ENCODE data around the gene CENPVL2.
A peak's percentile ranks its signal among the peaks of the same experiment; 100 is the strongest.
"Not testable (repeated sequence)": the region's sequence is repeated elsewhere in the genome, so short reads cannot be mapped to it uniquely, and the experiment has no call there.

CENPVL2 gene

DNA sequence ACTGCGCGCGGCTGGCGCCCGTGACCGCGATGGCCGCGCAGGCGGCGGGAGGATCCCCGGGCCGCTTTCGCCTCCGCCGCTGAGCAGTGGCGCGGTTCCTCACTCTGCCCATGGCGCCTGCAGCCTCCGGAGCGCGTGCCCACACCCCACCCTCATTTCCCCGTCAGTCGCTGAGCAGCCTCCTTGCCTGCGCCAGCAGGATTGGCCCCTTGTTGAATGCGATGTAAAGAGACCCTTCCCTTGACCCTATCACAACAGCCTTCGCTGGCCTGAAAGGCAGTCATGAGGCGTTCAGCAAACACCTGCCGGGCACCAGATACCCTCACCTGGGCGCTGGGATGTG, at the start of gene CENPVL2:
Gene CENPVL2 (minus strand): TSS at position 112 of the 343 bp plus-strand sequence. CDS start 0 bp downstream, at position 112.
- DNase-seq (ENCODE audit: low spot score), result not testable (repeated sequence)

DNA sequence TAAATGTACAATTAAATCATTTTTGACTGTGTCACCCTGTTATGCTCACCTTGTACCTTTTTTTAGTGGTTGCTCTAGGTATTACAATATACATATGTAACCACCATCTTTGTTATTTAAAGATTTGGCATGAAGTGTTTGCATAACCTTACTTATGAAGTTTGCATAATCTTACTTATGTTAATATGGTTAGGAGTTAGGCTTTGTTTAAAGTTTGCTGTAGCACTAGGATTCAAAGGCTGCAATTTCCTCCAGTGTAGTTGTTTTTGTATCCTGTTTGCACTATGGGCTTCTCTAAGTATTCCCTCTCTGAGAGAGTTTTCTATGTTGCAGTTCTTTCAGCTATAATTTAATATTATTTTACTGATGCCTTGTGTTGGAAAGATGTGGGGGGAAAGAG, 45.6 kb upstream of the CENPVL2 start:
- no peak for DNase-seq (ENCODE audit: low spot score)

DNA sequence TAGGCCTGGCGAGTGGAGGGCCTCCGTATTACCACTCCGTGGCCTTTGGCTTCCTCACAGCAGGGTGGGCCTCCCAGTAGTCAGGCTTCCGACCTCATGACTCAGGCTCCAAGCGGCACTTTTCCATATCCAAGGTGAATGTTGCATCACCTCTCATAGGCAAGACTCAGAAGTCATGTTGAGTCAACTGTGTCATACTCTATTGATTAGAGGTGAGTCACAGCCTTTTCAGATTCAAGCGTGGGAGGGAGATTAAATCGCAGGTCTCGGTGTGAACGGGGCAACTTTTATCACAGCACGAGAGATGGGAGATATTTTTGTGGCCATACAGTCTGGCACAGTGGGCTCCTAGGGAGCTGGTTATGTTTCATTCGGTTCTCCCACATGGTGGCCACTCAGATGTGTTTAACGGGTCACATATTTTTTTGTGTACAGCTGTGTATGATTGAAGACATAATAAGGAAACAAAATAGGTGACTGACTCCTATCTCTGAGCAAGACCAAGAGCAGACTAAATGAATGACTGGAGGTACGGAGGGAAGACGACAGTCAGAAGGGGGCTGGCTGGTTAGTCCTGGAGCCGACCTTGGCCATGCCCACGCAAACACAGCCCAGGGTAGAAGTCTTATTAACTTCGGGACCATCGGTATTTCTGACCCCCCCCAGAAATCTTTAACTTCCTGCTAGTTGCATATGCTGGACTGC, 30.5 kb upstream of the CENPVL2 start:
- not testable (repeated sequence) for DNase-seq (ENCODE audit: low spot score)

DNA sequence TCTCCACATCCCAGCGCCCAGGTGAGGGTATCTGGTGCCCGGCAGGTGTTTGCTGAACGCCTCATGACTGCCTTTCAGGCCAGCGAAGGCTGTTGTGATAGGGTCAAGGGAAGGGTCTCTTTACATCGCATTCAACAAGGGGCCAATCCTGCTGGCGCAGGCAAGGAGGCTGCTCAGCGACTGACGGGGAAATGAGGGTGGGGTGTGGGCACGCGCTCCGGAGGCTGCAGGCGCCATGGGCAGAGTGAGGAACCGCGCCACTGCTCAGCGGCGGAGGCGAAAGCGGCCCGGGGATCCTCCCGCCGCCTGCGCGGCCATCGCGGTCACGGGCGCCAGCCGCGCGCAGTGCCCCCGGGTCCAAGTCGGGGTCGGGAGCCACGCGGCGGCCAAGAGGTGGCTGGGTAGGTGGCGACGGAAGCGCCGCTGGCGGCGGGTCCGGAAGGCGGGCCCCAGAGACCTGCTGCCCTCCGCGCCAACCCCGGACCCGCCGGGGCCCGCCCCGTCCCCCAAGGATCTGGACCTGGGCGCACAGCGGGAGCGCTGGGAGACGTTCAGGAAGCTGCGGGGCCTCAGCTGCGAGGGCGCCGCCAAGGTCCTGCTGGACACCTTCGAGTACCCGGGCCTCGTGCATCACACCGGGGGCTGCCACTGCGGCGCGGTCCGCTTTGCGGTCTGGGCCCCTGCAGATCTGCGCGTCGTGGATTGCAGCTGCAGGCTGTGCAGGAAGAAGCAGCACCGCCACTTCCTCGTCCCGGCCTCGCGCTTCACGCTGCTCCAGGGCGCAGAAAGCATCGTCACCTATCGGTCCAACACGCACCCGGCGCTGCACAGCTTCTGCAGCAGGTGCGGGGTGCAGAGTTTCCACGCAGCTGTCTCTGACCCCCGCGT, 27.9 kb upstream of the CENPVL2 start, which contains the start of gene CENPVL1:
Gene CENPVL1 (plus strand): TSS at position 236 of the 888 bp plus-strand sequence. CDS start 0 bp downstream, at position 236.
- DNase-seq (ENCODE audit: low spot score), result not testable (repeated sequence)

DNA sequence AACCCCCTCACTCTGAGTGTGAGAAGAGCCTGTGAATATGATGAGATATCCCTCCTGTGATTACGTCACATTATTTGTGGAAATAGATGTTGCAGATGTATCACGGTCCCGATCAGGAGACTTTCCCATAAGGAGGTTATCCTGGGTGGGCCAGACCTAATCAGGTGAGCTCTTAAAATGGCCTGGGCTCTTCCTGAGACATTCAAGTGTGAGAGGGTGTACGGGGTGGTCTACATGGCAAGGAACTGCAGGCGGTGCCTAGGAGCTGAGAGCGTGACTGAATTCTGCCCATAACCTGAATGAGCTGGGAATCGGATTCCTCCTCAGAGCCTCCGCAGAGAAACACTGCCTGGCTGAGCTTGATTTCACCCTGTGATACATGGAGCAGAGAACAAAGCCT, 14.8 kb upstream of the CENPVL2 start:
- DNase-seq (ENCODE audit: low spot score), result no peak

DNA sequence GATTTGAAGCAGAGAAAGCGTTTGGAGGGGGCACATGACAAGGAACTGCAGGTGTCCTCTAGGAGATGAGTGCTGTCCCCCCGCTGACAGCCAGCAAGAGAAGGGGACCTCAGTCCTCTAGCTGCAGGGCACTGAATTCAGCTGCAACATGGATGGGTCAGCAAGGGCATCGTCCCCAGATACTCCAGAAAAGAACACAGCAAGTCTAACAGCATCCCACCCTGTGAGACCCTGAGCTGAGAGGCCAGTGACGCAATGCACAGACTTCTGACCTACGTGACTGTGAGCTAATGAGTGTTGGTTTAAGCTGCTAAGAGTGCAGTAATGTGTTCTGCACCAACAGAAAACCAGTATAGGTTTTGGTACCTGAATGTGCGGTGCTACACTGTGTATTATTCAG, 11.6 kb upstream of the CENPVL2 start:
- DNase-seq (ENCODE audit: low spot score), result no peak

DNA sequence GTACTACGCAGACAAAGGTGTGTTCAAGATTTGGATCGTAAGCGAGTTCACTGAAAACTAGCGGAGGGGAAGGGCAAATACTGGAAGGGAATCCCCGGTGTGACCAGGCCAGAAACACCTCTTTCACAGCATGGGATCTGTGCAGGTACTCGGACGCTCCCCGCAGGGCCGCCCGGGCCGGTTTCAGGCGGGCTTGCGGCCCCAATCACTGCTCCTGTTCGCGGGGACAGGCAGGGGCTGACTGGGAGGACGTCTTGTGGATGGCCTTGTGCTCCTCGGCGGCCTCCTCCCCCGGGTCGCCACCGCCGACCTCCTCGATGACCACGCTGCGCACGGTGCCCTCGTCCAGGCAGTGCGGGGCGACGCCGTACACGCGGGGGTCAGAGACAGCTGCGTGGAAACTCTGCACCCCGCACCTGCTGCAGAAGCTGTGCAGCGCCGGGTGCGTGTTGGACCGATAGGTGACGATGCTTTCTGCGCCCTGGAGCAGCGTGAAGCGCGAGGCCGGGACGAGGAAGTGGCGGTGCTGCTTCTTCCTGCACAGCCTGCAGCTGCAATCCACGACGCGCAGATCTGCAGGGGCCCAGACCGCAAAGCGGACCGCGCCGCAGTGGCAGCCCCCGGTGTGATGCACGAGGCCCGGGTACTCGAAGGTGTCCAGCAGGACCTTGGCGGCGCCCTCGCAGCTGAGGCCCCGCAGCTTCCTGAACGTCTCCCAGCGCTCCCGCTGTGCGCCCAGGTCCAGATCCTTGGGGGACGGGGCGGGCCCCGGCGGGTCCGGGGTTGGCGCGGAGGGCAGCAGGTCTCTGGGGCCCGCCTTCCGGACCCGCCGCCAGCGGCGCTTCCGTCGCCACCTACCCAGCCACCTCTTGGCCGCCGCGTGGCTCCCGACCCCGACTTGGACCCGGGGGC, 567 bp downstream of the CENPVL2 start:
- not testable (repeated sequence) for DNase-seq (ENCODE audit: low spot score)

DNA sequence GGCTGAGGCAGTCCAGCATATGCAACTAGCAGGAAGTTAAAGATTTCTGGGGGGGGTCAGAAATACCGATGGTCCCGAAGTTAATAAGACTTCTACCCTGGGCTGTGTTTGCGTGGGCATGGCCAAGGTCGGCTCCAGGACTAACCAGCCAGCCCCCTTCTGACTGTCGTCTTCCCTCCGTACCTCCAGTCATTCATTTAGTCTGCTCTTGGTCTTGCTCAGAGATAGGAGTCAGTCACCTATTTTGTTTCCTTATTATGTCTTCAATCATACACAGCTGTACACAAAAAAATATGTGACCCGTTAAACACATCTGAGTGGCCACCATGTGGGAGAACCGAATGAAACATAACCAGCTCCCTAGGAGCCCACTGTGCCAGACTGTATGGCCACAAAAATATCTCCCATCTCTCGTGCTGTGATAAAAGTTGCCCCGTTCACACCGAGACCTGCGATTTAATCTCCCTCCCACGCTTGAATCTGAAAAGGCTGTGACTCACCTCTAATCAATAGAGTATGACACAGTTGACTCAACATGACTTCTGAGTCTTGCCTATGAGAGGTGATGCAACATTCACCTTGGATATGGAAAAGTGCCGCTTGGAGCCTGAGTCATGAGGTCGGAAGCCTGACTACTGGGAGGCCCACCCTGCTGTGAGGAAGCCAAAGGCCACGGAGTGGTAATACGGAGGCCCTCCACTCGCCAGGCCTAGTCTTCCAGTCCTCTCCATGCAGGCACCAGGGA, 2.8 kb downstream of the CENPVL2 start:
- DNase-seq (ENCODE audit: low spot score), result not testable (repeated sequence)

DNA sequence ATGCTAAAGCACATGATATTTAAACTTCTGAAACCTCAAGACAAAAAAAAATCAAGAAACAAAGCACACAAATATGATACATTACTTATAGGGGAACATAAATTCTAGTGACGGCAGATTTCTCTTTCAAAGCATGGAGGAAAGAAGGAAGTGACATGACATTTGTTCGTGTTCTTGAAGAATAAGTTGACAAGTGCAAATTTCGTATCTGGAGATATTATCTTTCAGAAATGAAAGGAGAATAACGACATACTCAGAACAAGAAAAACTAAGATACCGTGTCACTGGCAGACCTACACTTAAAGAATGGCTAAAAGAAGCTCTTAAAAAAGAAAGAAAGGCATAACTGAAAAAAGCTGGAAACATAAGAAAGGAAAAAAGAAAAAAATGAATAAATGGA, 16.6 kb downstream of the CENPVL2 start:
- DNase-seq (ENCODE audit: low spot score), result no peak

DNA sequence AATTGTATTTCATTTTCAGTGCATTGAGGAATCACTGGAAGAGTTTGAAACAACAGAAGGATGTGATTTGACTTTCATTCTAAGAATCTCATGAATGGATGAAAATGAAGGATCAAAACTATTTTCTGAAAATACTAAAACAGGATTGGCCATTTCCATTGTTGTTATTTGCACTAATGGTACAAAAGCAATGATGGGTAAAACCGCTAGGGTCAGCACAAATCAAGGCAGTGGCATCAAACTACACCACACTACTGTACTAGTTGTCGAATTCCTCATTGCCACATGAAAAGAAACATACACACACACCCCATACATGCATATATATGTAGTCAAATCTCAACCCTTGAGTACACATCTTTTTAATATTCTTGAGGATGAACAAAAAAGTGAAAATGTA, 39.3 kb downstream of the CENPVL2 start:
- no peak for DNase-seq (ENCODE audit: low spot score)

DNA sequence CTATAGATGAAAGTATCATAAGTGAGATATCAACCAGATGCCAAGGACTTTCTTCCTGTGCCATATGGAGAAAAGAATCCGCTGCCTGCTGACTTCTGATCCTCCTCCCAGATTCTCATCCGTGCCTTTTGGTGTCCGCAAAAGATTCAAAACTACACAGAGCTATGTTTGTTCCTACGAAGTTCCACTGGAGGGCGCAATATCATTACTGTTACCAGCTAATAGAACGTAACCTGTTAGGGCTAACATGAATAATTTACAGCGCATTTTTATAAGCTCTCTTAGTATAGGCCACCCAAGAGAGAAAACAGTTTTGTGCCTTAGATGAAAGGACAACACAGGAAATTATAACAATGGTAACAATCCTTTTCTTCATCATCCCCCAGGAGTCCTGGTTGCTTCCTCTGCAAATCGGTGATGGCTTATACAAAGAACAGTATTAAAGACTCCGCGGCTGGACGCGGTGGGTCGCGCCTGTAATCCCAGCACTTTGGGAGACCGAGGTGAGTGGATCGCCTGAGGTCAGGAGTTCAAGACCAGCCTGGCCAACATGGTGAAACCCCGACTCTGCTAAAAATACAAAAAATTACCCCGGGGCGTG, 41.1 kb downstream of the CENPVL2 start:
- peak; percentile 44 for DNase-seq (ENCODE audit: low spot score)

DNA sequence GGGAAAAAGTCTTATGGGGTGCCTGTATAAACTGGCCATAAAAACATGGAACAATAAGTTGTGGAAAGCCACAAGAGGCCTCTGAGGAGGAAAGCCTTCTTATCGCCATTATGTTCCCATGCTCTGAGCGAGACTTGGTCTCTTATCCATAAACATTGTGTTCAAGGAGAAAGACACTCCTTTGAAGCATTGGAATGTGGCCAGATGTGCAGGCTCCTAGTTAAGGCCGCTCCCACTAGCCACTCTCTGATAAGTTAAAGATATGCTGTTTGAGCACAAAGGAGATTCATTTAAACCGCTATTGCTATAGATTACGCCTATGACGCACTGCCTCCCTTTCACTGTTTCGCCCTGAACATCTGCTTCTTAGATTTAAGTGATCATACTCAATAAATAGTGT, 46.1 kb downstream of the CENPVL2 start:
- DNase-seq (ENCODE audit: low spot score), result not testable (repeated sequence)

Measured in COLO829 (cell line).